CD4-positive, alpha-beta T cell (primary cell): ENCODE measurements around the gene VSNL1. TPM values are rescaled to one million over a fixed set of nuclear protein-coding genes. Genes with fewer than 3 reads are reported as not detected.

Source experiments
- ATAC-seq: fragments of 200-7000 bp; cut with Tn5 transposase; one replicate; pipeline ENCODE4 v1.10.0; 2022; ENCODE audit warnings: mild to moderate bottlenecking; ENCODE audit not compliant: poor library complexity
- CTCF ChIA-PET: fragments of 350-600 bp; sonication (Branson Sonifier 250); formaldehyde crosslinking; loops from one replicate; lab custom pipeline; 2021; ENCODE audit warnings: antibody characterized with exemption, inconsistent platforms; lab: Charles Lee
- POLR2A ChIA-PET: fragments of 350-600 bp; sonication (Branson Sonifier 250); formaldehyde crosslinking; loops from one replicate; lab custom pipeline; 2021; ENCODE audit warnings: antibody characterized with exemption, inconsistent platforms; lab: Charles Lee
- DNase-seq, 14 experiments: peaks; one replicate each; pipeline ENCODE4 v3.0.0-alpha.2; 2013 to 2020; ENCODE audit warnings: mixed read lengths in 2 of 14
- H3K27ac ChIP-seq, 2 donors: one replicate each; pipeline versions ENCODE4 v1.5.1 to v1.7.0; 2013; ENCODE audit warnings: low read length in 2 of 2, low read depth in 1 of 2, mild to moderate bottlenecking in 1 of 2
- H3K27me3 ChIP-seq, 2 experiments: 1 replicate in 1 of 2; 2 replicates in 1 of 2; pipeline versions ENCODE4 v1.6.1 to v1.7.0; 2013; ENCODE audit warnings: low read length in 2 of 2, control low read depth in 1 of 2, mild to moderate bottlenecking in 1 of 2, moderate library complexity in 1 of 2; ENCODE audit not compliant: insufficient read depth in 2 of 2, control insufficient read depth in 1 of 2
- H3K36me3 ChIP-seq: one replicate; pipeline ENCODE4 v1.6.1; 2013; ENCODE audit warnings: low read length, control low read depth; ENCODE audit not compliant: insufficient read depth
- H3K4me1 ChIP-seq: one replicate; pipeline ENCODE4 v1.6.1; 2013; ENCODE audit warnings: low read length, control low read depth; ENCODE audit not compliant: insufficient read depth
- H3K4me3 ChIP-seq: one replicate; pipeline ENCODE4 v1.5.1; 2013; ENCODE audit warnings: mild to moderate bottlenecking, low read length, moderate library complexity
- H3K9me3 ChIP-seq, 2 experiments: 1 replicate in 1 of 2; 2 replicates in 1 of 2; pipeline versions ENCODE4 v1.6.1 to v1.7.0; 2013; ENCODE audit warnings: low read length in 2 of 2, mild to moderate bottlenecking in 2 of 2, control low read depth in 1 of 2, moderate library complexity in 1 of 2; ENCODE audit not compliant: control insufficient read depth in 1 of 2, insufficient read depth in 1 of 2
- H3K27ac Mint-ChIP-seq: one replicate; pipeline ENCODE4 v1.8.0; 2020; ENCODE audit warnings: mixed read lengths
- H3K27me3 Mint-ChIP-seq: one replicate; pipeline ENCODE4 v1.8.0; 2021; ENCODE audit warnings: mixed read lengths
- H3K36me3 Mint-ChIP-seq: one replicate; pipeline ENCODE4 v1.8.0; 2021; ENCODE audit warnings: low read depth, mixed read lengths
- H3K4me1 Mint-ChIP-seq: one replicate; pipeline ENCODE4 v1.8.0; 2021; ENCODE audit warnings: low read depth, mixed read lengths
- H3K4me3 Mint-ChIP-seq: one replicate; pipeline ENCODE4 v1.8.0; 2020; ENCODE audit warnings: mild to moderate bottlenecking, mixed read lengths
- H3K9me3 Mint-ChIP-seq: one replicate; pipeline ENCODE4 v1.8.0; 2020; ENCODE audit warnings: mixed read lengths
- CTCF ChIP-seq: fragments of 200-600 bp; IDR thresholded peaks from one replicate; pipeline ENCODE4 v1.8.0; 2022; ENCODE audit warnings: antibody characterized with exemption, mild to moderate bottlenecking
- intact Hi-C, 2 experiments: fragments of 100-400 bp; cut with DNase I in 1 of 2; cut with micrococcal nuclease in 1 of 2; formaldehyde crosslinking; loops; one replicate each; pipeline versions ENCODE4 v1.15.1 to v1.9.0; 2023 to 2025; cut with DNase I, micrococcal nuclease
- total RNA-seq, 174 experiments: library from RNA in 2 of 174; stranded (reverse) in 2 of 174; gene quantifications; one replicate each; pipeline ENCODE4 v1.2.3 and lab custom pipeline; 2021 to 2026

The VSNL1 gene
- total RNA-seq, 2 experiments from 2014 or later = not detected

- H3K27ac Mint-ChIP-seq = no peak overlapping the region
Observed at GRCh38 chr2:17584689-17585088, 44.2 kb downstream of the VSNL1 start.

GRCh38 chr2:17587469-17587868 lies 47.0 kb downstream of the VSNL1 start:
- H3K27ac Mint-ChIP-seq = no peak overlapping the region
- H3K36me3 ChIP-seq = no peaks in the 10 kb centered on the region
- H3K36me3 Mint-ChIP-seq = no peaks in the 10 kb centered on the region
- ChIA-PET POLR2A (no interaction called here), CTCF (no interaction called here)
- no peaks in the 10 kb centered on the region for H3K9me3 ChIP-seq
- H3K27me3 ChIP-seq = peaks cover 0 to 4% of the 10 kb centered on the region in 2 experiments
- H3K27me3 Mint-ChIP-seq = peaks cover 12% of the 10 kb centered on the region
- no peak for DNase-seq
- ATAC-seq = no peak
- no peak overlapping the region for H3K4me3 ChIP-seq
- no peaks in the 10 kb centered on the region for H3K4me1 Mint-ChIP-seq
- intact Hi-C loops = no loop called here
- H3K27ac ChIP-seq = no peak overlapping the region
- H3K4me3 Mint-ChIP-seq = no peak overlapping the region
- H3K9me3 Mint-ChIP-seq = no peaks in the 10 kb centered on the region
- no peaks in the 10 kb centered on the region for H3K4me1 ChIP-seq
- TF ChIP-seq CTCF = no peak

More at GRCh38 chr2:17584689-17585088, 44.2 kb downstream of the VSNL1 start:
- Mint-ChIP-seq H3K36me3 (no peaks in the 10 kb centered on the region), H3K27me3 (peaks cover 12% of the 10 kb centered on the region), H3K9me3 (no peaks in the 10 kb centered on the region), H3K4me3 (no peak overlapping the region), H3K4me1 (no peaks in the 10 kb centered on the region)
- Histone ChIP-seq H3K4me3 (no peak overlapping the region), H3K27me3 (peaks cover 0 to 4% of the 10 kb centered on the region in 2 experiments), H3K27ac (no peak overlapping the region), H3K36me3 (no peaks in the 10 kb centered on the region), H3K9me3 (no peaks in the 10 kb centered on the region), H3K4me1 (no peaks in the 10 kb centered on the region)
- CTCF ChIA-PET = no interaction called here
- intact Hi-C loops = no loop called here
- no peak for TF ChIP-seq CTCF
- DNase-seq (no peak), ATAC-seq (no peak)
- POLR2A ChIA-PET = no interaction called here

- H3K27me3 Mint-ChIP-seq = peaks cover 12% of the 10 kb centered on the region
- ChIA-PET CTCF (no interaction called here), POLR2A (no interaction called here)
- no peak overlapping the region for H3K4me3 Mint-ChIP-seq
- peaks cover 0 to 4% of the 10 kb centered on the region in 2 experiments for H3K27me3 ChIP-seq
- H3K36me3 ChIP-seq = no peaks in the 10 kb centered on the region
- no peak for ATAC-seq
- H3K9me3 ChIP-seq = no peaks in the 10 kb centered on the region
- H3K36me3 Mint-ChIP-seq = no peaks in the 10 kb centered on the region
- no peak overlapping the region for H3K27ac Mint-ChIP-seq
- H3K9me3 Mint-ChIP-seq = no peaks in the 10 kb centered on the region
- no peak for TF ChIP-seq CTCF
- intact Hi-C loops = no loop called here
- no peak overlapping the region for H3K4me3 ChIP-seq
- H3K4me1 Mint-ChIP-seq = no peaks in the 10 kb centered on the region
- H3K4me1 ChIP-seq = no peaks in the 10 kb centered on the region
- DNase-seq = no peak
- no peak overlapping the region for H3K27ac ChIP-seq
Observed at GRCh38 chr2:17588031-17588430, 47.5 kb downstream of the VSNL1 start.
